ENCODE results near the gene IGF2BP2. TPM values are rescaled to one million over a fixed set of nuclear protein-coding genes. Genes with fewer than 3 reads are reported as not detected.

The IGF2BP2 gene
- total and polyA plus RNA-seq, 8 donors: 4.0 to 303 (median 29.0) TPM

GRCh38 chr3:185824051-185825005 is 514 bp downstream of the IGF2BP2 start:
- Histone ChIP-seq H3K36me3 (no peaks in the 10 kb centered on the region), H3K4me1 (peaks cover 13 to 42% (median 35%) of the 10 kb centered on the region in 4 donors), H3K27me3 (peaks cover 3 to 79% (median 28%) of the 10 kb centered on the region in 3 donors), H3K9me3 (no peaks in the 10 kb centered on the region), H3K27ac (peak overlapping the region; percentile 80 to 94 (median 89)), H3K4me3 (peak overlapping the region; percentile 61 to 84 (median 74))
- WGBS, 5 donors: 0 to 1% (median 1%) methylated on average over 39 to 89 of the region's 89 CpGs
- TF ChIP-seq EP300 (IDR thresholded peaks at IDR 0.05) (no peak), CTCF (IDR thresholded peaks at IDR 0.05) (no peak), POLR2AphosphoS5 (IDR thresholded peaks at IDR 0.05) (no peak), POLR2A (IDR thresholded peaks at IDR 0.05) (no peak)
- DNase-seq: peak; percentile 27 to 82
- intact Hi-C loops (cut with DNase I; ENCODE audit: low total_unique reads): no loop called here

- 1% methylated on average over 46 to 84 of the region's 84 CpGs for WGBS, 5 donors
- no peak for TF ChIP-seq POLR2AphosphoS5 (IDR thresholded peaks at IDR 0.05)
- TF ChIP-seq EP300 (IDR thresholded peaks at IDR 0.05): no peak
- no peak for TF ChIP-seq CTCF (IDR thresholded peaks at IDR 0.05)
- no peak for TF ChIP-seq POLR2A (IDR thresholded peaks at IDR 0.05)
- Histone ChIP-seq H3K4me1 (peaks cover 13 to 42% (median 35%) of the 10 kb centered on the region in 4 donors), H3K27me3 (peaks cover 3 to 88% (median 28%) of the 10 kb centered on the region in 3 donors), H3K4me3 (peak overlapping the region; percentile 61 to 84 (median 74)), H3K27ac (peak overlapping the region; percentile 80 to 94 (median 89)), H3K9me3 (no peaks in the 10 kb centered on the region), H3K36me3 (no peaks in the 10 kb centered on the region)
- intact Hi-C loops (cut with DNase I; ENCODE audit: low total_unique reads): no loop called here
- peak; percentile 59 to 82 for DNase-seq
Observed at GRCh38 chr3:185823078-185824044, 1.5 kb downstream of the IGF2BP2 start.

- intact Hi-C loops (cut with DNase I; ENCODE audit: low total_unique reads): no loop called here
- Histone ChIP-seq H3K36me3 (no peaks in the 10 kb centered on the region), H3K27me3 (peaks cover 3 to 86% (median 28%) of the 10 kb centered on the region in 3 donors), H3K9me3 (no peaks in the 10 kb centered on the region), H3K27ac (peak overlapping the region in 3 of 5 donors; percentile 80 to 90 (median 82)), H3K4me1 (peaks cover 13 to 42% (median 35%) of the 10 kb centered on the region in 4 donors), H3K4me3 (peak overlapping the region; percentile 61 to 84 (median 74))
- WGBS, 5 donors: 10 to 19% (median 16%) methylated on average over 9 of the region's 9 CpGs
- TF ChIP-seq CTCF (IDR thresholded peaks at IDR 0.05): no peak
- peak in 1 of 2 donors; percentile 43 for DNase-seq
Observed at GRCh38 chr3:185822221-185823000, 2.4 kb downstream of the IGF2BP2 start.
